Activated CD4-positive, CD25-positive, alpha-beta regulatory T cell treated with anti-CD3 and anti-CD28 coated beads, Interleukin-2, amount 50 U/mL, for 16 hours (primary cell): ENCODE results near the gene PDLIM5.
"Not testable (repeated sequence)": the region's sequence is repeated elsewhere in the genome, so short reads cannot be mapped to it uniquely, and the experiment has no call there.

ENCODE experiments used
- DNase-seq: peaks from one replicate; pipeline ENCODE4 v3.0.0-alpha.2; 2020; ENCODE audit warnings: low read depth, low spot score

PDLIM5 gene

GRCh38 chr4:94462572-94462971 lies 10.8 kb downstream of the PDLIM5 start:
- DNase-seq = no peak

- DNase-seq = no peak
Measured at GRCh38 chr4:94463771-94464170, 12.0 kb downstream of the PDLIM5 start.

GRCh38 chr4:94466371-94466770 lies 14.6 kb downstream of the PDLIM5 start:
- DNase-seq = no peak

GRCh38 chr4:94466923-94467322 lies 15.2 kb downstream of the PDLIM5 start:
- no peak for DNase-seq

- no peak for DNase-seq
Measured at GRCh38 chr4:94468093-94468769, 16.5 kb downstream of the PDLIM5 start.

GRCh38 chr4:94469221-94469784 lies 17.6 kb downstream of the PDLIM5 start:
- DNase-seq = no peak

- no peak for DNase-seq
Measured at GRCh38 chr4:94470132-94470531, 18.4 kb downstream of the PDLIM5 start.

GRCh38 chr4:94470782-94471181 lies 19.0 kb downstream of the PDLIM5 start:
- not testable (repeated sequence) for DNase-seq

- DNase-seq = no peak
Measured at GRCh38 chr4:94472056-94472826, 20.5 kb downstream of the PDLIM5 start.

GRCh38 chr4:94475050-94475449 lies 23.3 kb downstream of the PDLIM5 start:
- DNase-seq = no peak

- DNase-seq = no peak
Measured at GRCh38 chr4:94475794-94476193, 24.1 kb downstream of the PDLIM5 start.

GRCh38 chr4:94477227-94477626 lies 25.5 kb downstream of the PDLIM5 start:
- DNase-seq = no peak

GRCh38 chr4:94478805-94479204 lies 27.1 kb downstream of the PDLIM5 start:
- not testable (repeated sequence) for DNase-seq

GRCh38 chr4:94479358-94480141 lies 27.8 kb downstream of the PDLIM5 start:
- no peak for DNase-seq

- no peak for DNase-seq
Measured at GRCh38 chr4:94480362-94480951, 28.7 kb downstream of the PDLIM5 start.

GRCh38 chr4:94483895-94484294 lies 32.2 kb downstream of the PDLIM5 start:
- DNase-seq = no peak

GRCh38 chr4:94484818-94485217 lies 33.1 kb downstream of the PDLIM5 start:
- no peak for DNase-seq

- DNase-seq = no peak
Measured at GRCh38 chr4:94486372-94486801, 34.6 kb downstream of the PDLIM5 start.

- no peak for DNase-seq
Measured at GRCh38 chr4:94488670-94489069, 36.9 kb downstream of the PDLIM5 start.

- no peak for DNase-seq
Measured at GRCh38 chr4:94489098-94489497, 37.4 kb downstream of the PDLIM5 start.

GRCh38 chr4:94490437-94490836 lies 38.7 kb downstream of the PDLIM5 start:
- DNase-seq = no peak

GRCh38 chr4:94491322-94491721 lies 39.6 kb downstream of the PDLIM5 start:
- no peak for DNase-seq
